WTC11 (cell line): ENCODE measurements around the gene NDUFB3. TPM values are rescaled to one million over a fixed set of nuclear protein-coding genes. Genes with fewer than 3 reads are reported as not detected.
"Not testable (repeated sequence)": the region's sequence is repeated elsewhere in the genome, so short reads cannot be mapped to it uniquely, and the experiment has no call there.

Experiments
- ATAC-seq: fragments of 200-7000 bp; cut with Tn5 transposase; 2 replicates; pipeline ENCODE4 v1.10.0; 2021; ENCODE audit warnings: mild to moderate bottlenecking, moderate library complexity
- CTCF ChIA-PET: fragments of 300-600 bp; sonication (Branson Sonifier 250); formaldehyde crosslinking; loops from one replicate; lab custom pipeline; 2021; ENCODE audit warnings: antibody characterized with exemption; lab: Charles Lee
- POLR2A ChIA-PET: fragments of 350-600 bp; sonication (Branson Sonifier 250); formaldehyde crosslinking; loops from one replicate; lab custom pipeline; 2021; ENCODE audit warnings: antibody characterized with exemption; lab: Charles Lee
- DNase-seq: peaks from one replicate; pipeline ENCODE4 v3.0.0; 2021; ENCODE audit warnings: low spot score
- H3K27ac Mint-ChIP-seq: 2 replicates; pipeline ENCODE4 v1.8.0; 2021; ENCODE audit warnings: mixed read lengths
- H3K27me3 Mint-ChIP-seq: 2 replicates; pipeline ENCODE4 v1.8.0; 2021; ENCODE audit warnings: low read depth, mild to moderate bottlenecking, moderate library complexity, mixed read lengths
- H3K36me3 Mint-ChIP-seq: 2 replicates; pipeline ENCODE4 v1.8.0; 2021; ENCODE audit warnings: mixed read lengths
- H3K4me1 Mint-ChIP-seq: 2 replicates; pipeline ENCODE4 v1.8.0; 2022; ENCODE audit warnings: mixed read lengths
- H3K4me3 Mint-ChIP-seq: 2 replicates; pipeline ENCODE4 v1.8.0; 2021; ENCODE audit warnings: mild to moderate bottlenecking, moderate library complexity, mixed read lengths
- H3K9me3 Mint-ChIP-seq: 2 replicates; pipeline ENCODE4 v1.8.0; 2021; ENCODE audit warnings: mixed read lengths
- ESRRA ChIP-seq: sonication (generic); formaldehyde crosslinking; IDR thresholded peaks from 2 replicates; pipeline ENCODE4 v1.8.1; 2022; ENCODE audit warnings: mild to moderate bottlenecking, missing genetic modification reagents, borderline replicate concordance
- FOXP1 ChIP-seq: sonication (generic); formaldehyde crosslinking; IDR thresholded peaks from 2 replicates; pipeline ENCODE4 v1.8.0; 2022; ENCODE audit warnings: missing genetic modification reagents, mild to moderate bottlenecking, moderate library complexity, borderline replicate concordance
- GABPB1 ChIP-seq: sonication (generic); formaldehyde crosslinking; IDR thresholded peaks from 2 replicates; pipeline ENCODE4 v1.8.1; 2023; ENCODE audit warnings: mild to moderate bottlenecking, missing genetic modification reagents
- GRHL2 ChIP-seq: fragments of 250-450 bp; sonication (Bioruptor Pico); IDR thresholded peaks from 2 replicates; pipeline ENCODE4 v1.8.0; 2022; ENCODE audit warnings: mild to moderate bottlenecking, moderate library complexity; ENCODE audit not compliant: insufficient replicate concordance, severe bottlenecking
- HMGA2 ChIP-seq: fragments of 250-450 bp; sonication (Bioruptor Pico); IDR thresholded peaks from 2 replicates; pipeline ENCODE4 v1.4.0; 2021; ENCODE audit warnings: mild to moderate bottlenecking, moderate library complexity
- IRF2 ChIP-seq: sonication (generic); formaldehyde crosslinking; IDR thresholded peaks from 2 replicates; pipeline ENCODE4 v1.8.0; 2022; ENCODE audit warnings: low read depth, missing genetic modification reagents, borderline replicate concordance
- JAZF1 ChIP-seq: fragments of 250-450 bp; sonication (Bioruptor Pico); IDR thresholded peaks from 2 replicates; pipeline ENCODE4 v1.9.0; 2021; ENCODE audit warnings: moderate library complexity, mild to moderate bottlenecking, inconsistent platforms
- NFE2L1 ChIP-seq: sonication (generic); formaldehyde crosslinking; IDR thresholded peaks from 2 replicates; pipeline ENCODE4 v1.8.1; 2023; ENCODE audit warnings: missing genetic modification reagents
- RORB ChIP-seq: fragments of 250-450 bp; sonication (Bioruptor Pico); IDR thresholded peaks from 2 replicates; pipeline ENCODE4 v1.9.0; 2021; ENCODE audit warnings: mild to moderate bottlenecking
- SOX15 ChIP-seq: fragments of 250-450 bp; sonication (Bioruptor Pico); IDR thresholded peaks from 2 replicates; pipeline ENCODE4 v1.9.0; 2021; ENCODE audit warnings: mild to moderate bottlenecking
- SP1 ChIP-seq: sonication (generic); formaldehyde crosslinking; conservative IDR thresholded peaks from 2 replicates; pipeline ENCODE4 v1.8.1; 2022; ENCODE audit warnings: missing genetic modification reagents
- TEAD4 ChIP-seq: sonication (generic); formaldehyde crosslinking; IDR thresholded peaks from 2 replicates; pipeline ENCODE4 v1.8.0; 2022; ENCODE audit warnings: mild to moderate bottlenecking, missing genetic modification reagents
- TP53 ChIP-seq: sonication (generic); formaldehyde crosslinking; IDR thresholded peaks from 2 replicates; pipeline ENCODE4 v1.8.1; 2023; ENCODE audit warnings: mild to moderate bottlenecking, missing genetic modification reagents
- ZBTB21 ChIP-seq: sonication (generic); formaldehyde crosslinking; IDR thresholded peaks from 2 replicates; pipeline ENCODE4 v1.8.1; 2023; ENCODE audit warnings: mild to moderate bottlenecking, missing genetic modification reagents, borderline replicate concordance
- total RNA-seq: library from RNA; stranded (reverse); gene quantifications from 3 replicates; pipeline ENCODE4 v1.2.3, GENCODE V29; 2021
- TF ChIP-seq, protein P1 (sequence below): sonication (generic); formaldehyde crosslinking; IDR thresholded peaks from 2 replicates; pipeline ENCODE4 v1.8.0; 2022; ENCODE audit warnings: mild to moderate bottlenecking, missing genetic modification reagents
- TF ChIP-seq, protein P2 (sequence below): fragments of 250-450 bp; sonication (Bioruptor Pico); IDR thresholded peaks from 2 replicates; pipeline ENCODE4 v1.9.0; 2021; ENCODE audit warnings: moderate library complexity, mild to moderate bottlenecking, inconsistent platforms, borderline replicate concordance
- TF ChIP-seq, protein P3 (sequence below): sonication (generic); formaldehyde crosslinking; IDR thresholded peaks from 2 replicates; pipeline ENCODE4 v1.8.0; 2022; ENCODE audit warnings: mild to moderate bottlenecking, missing genetic modification reagents
- TF ChIP-seq, protein P4 (sequence below): sonication (generic); formaldehyde crosslinking; IDR thresholded peaks from 2 replicates; pipeline ENCODE4 v1.8.0; 2022; ENCODE audit warnings: mild to moderate bottlenecking, missing genetic modification reagents
- TF ChIP-seq, protein P5 (sequence below): fragments of 250-450 bp; sonication (Bioruptor Pico); IDR thresholded peaks from 2 replicates; pipeline ENCODE4 v2.1.2; 2022; ENCODE audit warnings: mild to moderate bottlenecking, moderate library complexity
- TF ChIP-seq, protein P6 (sequence below): sonication (generic); formaldehyde crosslinking; IDR thresholded peaks from 2 replicates; pipeline ENCODE4 v1.8.1; 2022; ENCODE audit warnings: mild to moderate bottlenecking, missing genetic modification reagents, moderate library complexity, borderline replicate concordance
- TF ChIP-seq, protein P7 (sequence below): sonication (generic); formaldehyde crosslinking; IDR thresholded peaks from 2 replicates; pipeline ENCODE4 v1.8.1; 2023; ENCODE audit warnings: mild to moderate bottlenecking, missing genetic modification reagents

NDUFB3 gene
- total RNA-seq, 1 experiment from 2014 or later: 66.8 TPM

DNA sequence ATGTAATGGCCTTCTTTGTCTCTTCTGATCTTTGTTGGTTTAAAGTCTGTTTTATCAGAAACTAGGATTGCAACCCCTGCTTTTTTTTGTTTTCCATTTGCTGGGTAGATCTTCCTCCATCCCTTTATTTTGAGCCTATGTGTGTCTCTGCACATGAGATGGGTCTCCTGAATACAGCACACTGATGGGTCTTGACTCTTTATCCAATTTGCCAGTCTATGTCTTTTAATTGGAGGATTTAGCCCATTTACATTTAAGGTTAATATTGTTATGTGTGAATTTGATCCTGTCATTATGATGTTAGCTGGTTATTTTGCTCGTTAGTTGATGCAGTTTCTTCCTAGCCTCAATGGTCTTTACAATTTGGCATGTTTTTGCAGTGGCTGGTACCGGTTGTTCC is 37.4 kb upstream of the NDUFB3 start:
- H3K4me3 Mint-ChIP-seq, H3K4me1 Mint-ChIP-seq, DNase-seq, H3K27me3 Mint-ChIP-seq, CTCF ChIA-PET, ATAC-seq, POLR2A ChIA-PET, H3K27ac Mint-ChIP-seq: not testable (repeated sequence)
- H3K9me3 Mint-ChIP-seq: peaks cover 34% of the 10 kb centered on the region
- H3K36me3 Mint-ChIP-seq: peaks cover 14% of the 10 kb centered on the region

DNA sequence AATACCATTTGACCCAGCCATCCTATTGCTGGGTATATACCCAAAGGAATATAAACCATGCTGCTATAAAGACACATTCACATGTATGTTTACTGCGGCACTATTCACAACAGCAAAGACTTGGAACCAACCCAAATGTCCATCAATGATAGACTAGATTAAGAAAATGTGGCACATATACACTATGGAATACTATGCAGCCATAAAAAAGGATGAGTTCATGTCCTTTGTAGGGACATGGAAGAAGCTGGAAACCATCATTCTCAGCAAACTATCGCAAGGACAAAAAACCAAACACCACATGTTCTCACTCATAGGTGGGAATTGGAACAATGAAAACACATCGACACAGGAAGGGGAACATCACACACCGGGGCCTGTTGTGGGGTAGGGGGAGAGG is 33.4 kb upstream of the NDUFB3 start:
- Mint-ChIP-seq H3K36me3 (peaks cover 29% of the 10 kb centered on the region), H3K9me3 (peaks cover 39% of the 10 kb centered on the region)
- H3K4me1 Mint-ChIP-seq, ATAC-seq, H3K4me3 Mint-ChIP-seq, H3K27me3 Mint-ChIP-seq, H3K27ac Mint-ChIP-seq, DNase-seq, POLR2A ChIA-PET: not testable (repeated sequence)
- CTCF ChIA-PET: interaction anchor here (0.7 kb wide), 1 partner anchor 120 kb away, joined by 3 read pairs; no protein-coding TSS in a partner anchor

DNA sequence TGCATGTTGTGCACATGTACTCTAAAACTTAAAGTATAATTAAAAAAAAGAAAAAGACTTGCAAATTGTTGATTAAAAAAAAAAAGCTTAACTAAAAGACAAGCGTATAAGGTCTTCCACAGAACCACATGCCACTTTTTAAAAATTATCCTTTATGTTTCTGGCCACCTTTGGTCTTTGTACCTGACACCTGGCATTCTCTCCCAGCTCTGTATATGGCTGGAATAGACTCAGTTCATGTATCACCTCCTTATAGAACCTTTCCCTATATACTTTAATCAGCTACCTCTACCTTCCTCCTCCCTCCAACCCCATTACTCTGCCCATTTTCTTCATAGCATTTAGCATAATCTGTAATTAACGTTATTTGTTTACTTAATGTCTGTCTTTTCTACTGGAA is 32.9 kb upstream of the NDUFB3 start:
- H3K36me3 Mint-ChIP-seq: peaks cover 29% of the 10 kb centered on the region
- no peak for DNase-seq
- H3K9me3 Mint-ChIP-seq: peaks cover 38% of the 10 kb centered on the region
- no peaks in the 10 kb centered on the region for H3K27me3 Mint-ChIP-seq
- H3K4me3 Mint-ChIP-seq: no peak overlapping the region
- TF ChIP-seq ZBTB21 (no peak), GRHL2 (CRISPR knock-in tag) (no peak), HMGA2 (CRISPR knock-in tag) (no peak), TP53 (CRISPR knock-in tag) (no peak), RORB (CRISPR knock-in tag) (no peak), SP1 (CRISPR knock-in tag) (no peak), ESRRA (CRISPR knock-in tag) (no peak), IRF2 (no peak), GABPB1 (no peak)
- TF ChIP-seq, protein P1, sequence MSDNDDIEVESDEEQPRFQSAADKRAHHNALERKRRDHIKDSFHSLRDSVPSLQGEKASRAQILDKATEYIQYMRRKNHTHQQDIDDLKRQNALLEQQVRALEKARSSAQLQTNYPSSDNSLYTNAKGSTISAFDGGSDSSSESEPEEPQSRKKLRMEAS: no peak
- TF ChIP-seq, protein P2, sequence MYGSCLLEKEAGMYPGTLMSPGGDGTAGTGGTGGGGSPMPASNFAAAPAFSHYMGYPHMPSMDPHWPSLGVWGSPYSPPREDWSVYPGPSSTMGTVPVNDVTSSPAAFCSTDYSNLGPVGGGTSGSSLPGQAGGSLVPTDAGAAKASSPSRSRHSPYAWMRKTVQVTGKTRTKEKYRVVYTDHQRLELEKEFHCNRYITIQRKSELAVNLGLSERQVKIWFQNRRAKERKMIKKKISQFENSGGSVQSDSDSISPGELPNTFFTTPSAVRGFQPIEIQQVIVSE (CRISPR knock-in tag): no peak
- TF ChIP-seq, protein P3, sequence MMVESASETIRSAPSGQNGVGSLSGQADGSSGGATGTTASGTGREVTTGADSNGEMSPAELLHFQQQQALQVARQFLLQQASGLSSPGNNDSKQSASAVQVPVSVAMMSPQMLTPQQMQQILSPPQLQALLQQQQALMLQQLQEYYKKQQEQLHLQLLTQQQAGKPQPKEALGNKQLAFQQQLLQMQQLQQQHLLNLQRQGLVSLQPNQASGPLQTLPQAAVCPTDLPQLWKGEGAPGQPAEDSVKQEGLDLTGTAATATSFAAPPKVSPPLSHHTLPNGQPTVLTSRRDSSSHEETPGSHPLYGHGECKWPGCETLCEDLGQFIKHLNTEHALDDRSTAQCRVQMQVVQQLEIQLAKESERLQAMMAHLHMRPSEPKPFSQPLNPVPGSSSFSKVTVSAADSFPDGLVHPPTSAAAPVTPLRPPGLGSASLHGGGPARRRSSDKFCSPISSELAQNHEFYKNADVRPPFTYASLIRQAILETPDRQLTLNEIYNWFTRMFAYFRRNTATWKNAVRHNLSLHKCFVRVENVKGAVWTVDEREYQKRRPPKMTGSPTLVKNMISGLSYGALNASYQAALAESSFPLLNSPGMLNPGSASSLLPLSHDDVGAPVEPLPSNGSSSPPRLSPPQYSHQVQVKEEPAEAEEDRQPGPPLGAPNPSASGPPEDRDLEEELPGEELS: no peak
- POLR2A ChIA-PET: no interaction called here
- CTCF ChIA-PET: no interaction called here
- no peaks in the 10 kb centered on the region for H3K4me1 Mint-ChIP-seq
- H3K27ac Mint-ChIP-seq: no peak overlapping the region
- ATAC-seq: no peak

DNA sequence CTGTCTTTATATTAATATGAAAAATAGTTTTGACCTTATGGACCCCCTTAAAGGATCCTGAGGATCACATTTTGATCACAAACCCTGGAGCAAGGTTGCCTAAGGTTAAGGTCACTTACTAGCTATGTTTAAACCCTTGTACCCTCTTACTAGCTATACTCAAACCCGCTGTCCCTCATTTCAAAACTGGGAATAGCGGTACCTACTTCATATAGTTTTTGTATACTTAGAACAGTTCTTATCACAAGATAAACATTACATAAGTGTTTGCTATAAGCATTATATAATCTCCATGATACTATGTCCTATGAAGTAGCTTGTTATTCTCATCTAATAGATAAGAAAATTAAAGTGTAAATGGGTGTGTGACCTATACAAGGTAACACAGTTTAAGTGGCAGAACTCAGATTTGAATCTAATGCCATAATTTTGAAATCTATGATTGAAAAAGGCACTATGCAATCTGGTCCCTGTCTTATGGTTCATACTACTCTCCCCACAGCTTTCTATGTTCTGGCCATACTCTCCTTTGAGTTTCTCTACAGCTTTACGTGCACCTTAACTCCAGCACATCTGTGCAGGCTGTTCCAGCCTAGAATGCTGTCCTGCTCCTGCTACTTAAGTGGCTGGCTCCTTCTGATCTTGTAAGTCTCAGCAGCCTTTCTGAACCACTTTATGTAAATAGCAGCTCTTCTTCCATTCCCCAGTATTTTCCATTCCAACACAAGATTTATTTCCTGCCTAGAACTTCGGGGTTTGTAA is 30.8 kb upstream of the NDUFB3 start:
- CTCF ChIA-PET: interaction anchor here (0.8 to 1.0 kb wide), 2 partner anchors 13 to 15 kb away, joined by 3 read pairs; no protein-coding TSS in a partner anchor
- no peak for DNase-seq
- Mint-ChIP-seq H3K27ac (no peak overlapping the region), H3K4me1 (no peaks in the 10 kb centered on the region), H3K9me3 (peaks cover 23% of the 10 kb centered on the region), H3K4me3 (no peak overlapping the region), H3K36me3 (peaks cover 17% of the 10 kb centered on the region), H3K27me3 (no peaks in the 10 kb centered on the region)
- POLR2A ChIA-PET: interaction anchor here (0.5 kb wide), 1 partner anchor 1700 kb away, joined by 16 read pairs; no protein-coding TSS in a partner anchor
- no peak for ATAC-seq
- TF ChIP-seq NFE2L1 (CRISPR knock-in tag): no peak
- no peak for TF ChIP-seq RORB (CRISPR knock-in tag)
- TF ChIP-seq, protein P4, sequence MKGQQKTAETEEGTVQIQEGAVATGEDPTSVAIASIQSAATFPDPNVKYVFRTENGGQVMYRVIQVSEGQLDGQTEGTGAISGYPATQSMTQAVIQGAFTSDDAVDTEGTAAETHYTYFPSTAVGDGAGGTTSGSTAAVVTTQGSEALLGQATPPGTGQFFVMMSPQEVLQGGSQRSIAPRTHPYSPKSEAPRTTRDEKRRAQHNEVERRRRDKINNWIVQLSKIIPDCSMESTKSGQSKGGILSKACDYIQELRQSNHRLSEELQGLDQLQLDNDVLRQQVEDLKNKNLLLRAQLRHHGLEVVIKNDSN (CRISPR knock-in tag): no peak
- TF ChIP-seq, protein P5, sequence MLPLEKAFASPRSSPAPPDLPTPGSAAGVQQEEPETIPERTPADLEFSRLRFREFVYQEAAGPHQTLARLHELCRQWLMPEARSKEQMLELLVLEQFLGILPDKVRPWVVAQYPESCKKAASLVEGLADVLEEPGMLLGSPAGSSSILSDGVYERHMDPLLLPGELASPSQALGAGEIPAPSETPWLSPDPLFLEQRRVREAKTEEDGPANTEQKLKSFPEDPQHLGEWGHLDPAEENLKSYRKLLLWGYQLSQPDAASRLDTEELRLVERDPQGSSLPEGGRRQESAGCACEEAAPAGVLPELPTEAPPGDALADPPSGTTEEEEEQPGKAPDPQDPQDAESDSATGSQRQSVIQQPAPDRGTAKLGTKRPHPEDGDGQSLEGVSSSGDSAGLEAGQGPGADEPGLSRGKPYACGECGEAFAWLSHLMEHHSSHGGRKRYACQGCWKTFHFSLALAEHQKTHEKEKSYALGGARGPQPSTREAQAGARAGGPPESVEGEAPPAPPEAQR (CRISPR knock-in tag): no peak
- no peak for TF ChIP-seq HMGA2 (CRISPR knock-in tag)
- TF ChIP-seq, protein P6, sequence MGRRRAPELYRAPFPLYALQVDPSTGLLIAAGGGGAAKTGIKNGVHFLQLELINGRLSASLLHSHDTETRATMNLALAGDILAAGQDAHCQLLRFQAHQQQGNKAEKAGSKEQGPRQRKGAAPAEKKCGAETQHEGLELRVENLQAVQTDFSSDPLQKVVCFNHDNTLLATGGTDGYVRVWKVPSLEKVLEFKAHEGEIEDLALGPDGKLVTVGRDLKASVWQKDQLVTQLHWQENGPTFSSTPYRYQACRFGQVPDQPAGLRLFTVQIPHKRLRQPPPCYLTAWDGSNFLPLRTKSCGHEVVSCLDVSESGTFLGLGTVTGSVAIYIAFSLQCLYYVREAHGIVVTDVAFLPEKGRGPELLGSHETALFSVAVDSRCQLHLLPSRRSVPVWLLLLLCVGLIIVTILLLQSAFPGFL (CRISPR knock-in tag): no peak
- no peak for TF ChIP-seq TEAD4 (CRISPR knock-in tag)
- TF ChIP-seq SOX15: no peak
- TF ChIP-seq FOXP1 (CRISPR knock-in tag): no peak
- TF ChIP-seq ZBTB21: no peak
- TF ChIP-seq, protein P7, sequence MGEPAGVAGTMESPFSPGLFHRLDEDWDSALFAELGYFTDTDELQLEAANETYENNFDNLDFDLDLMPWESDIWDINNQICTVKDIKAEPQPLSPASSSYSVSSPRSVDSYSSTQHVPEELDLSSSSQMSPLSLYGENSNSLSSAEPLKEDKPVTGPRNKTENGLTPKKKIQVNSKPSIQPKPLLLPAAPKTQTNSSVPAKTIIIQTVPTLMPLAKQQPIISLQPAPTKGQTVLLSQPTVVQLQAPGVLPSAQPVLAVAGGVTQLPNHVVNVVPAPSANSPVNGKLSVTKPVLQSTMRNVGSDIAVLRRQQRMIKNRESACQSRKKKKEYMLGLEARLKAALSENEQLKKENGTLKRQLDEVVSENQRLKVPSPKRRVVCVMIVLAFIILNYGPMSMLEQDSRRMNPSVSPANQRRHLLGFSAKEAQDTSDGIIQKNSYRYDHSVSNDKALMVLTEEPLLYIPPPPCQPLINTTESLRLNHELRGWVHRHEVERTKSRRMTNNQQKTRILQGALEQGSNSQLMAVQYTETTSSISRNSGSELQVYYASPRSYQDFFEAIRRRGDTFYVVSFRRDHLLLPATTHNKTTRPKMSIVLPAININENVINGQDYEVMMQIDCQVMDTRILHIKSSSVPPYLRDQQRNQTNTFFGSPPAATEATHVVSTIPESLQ (CRISPR knock-in tag): no peak
- TF ChIP-seq JAZF1 (CRISPR knock-in tag): no peak
